Ectodermal cell (in vitro differentiated cells): ENCODE results near the gene H2AZ2.
"Not testable (repeated sequence)": the region's sequence is repeated elsewhere in the genome, so short reads cannot be mapped to it uniquely, and the experiment has no call there.

Source experiments
- H3K27ac ChIP-seq: 2 replicates; pipeline ENCODE4 v1.7.0; 2013; ENCODE audit warnings: mild to moderate bottlenecking, low read depth, low read length; ENCODE audit not compliant: insufficient read depth, poor library complexity, severe bottlenecking
- H3K27me3 ChIP-seq: 2 replicates; pipeline ENCODE4 v1.7.0; 2013; ENCODE audit warnings: mild to moderate bottlenecking, low read length; ENCODE audit not compliant: insufficient read depth, control insufficient read depth, poor library complexity, severe bottlenecking
- H3K36me3 ChIP-seq: one replicate; pipeline ENCODE4 v1.7.0; 2013; ENCODE audit warnings: low read length; ENCODE audit not compliant: control insufficient read depth, insufficient read depth
- H3K4me1 ChIP-seq: one replicate; pipeline ENCODE4 v1.7.0; 2013; ENCODE audit warnings: low read length; ENCODE audit not compliant: control insufficient read depth, insufficient read depth
- H3K4me3 ChIP-seq: 2 replicates; pipeline ENCODE4 v1.7.0; 2013; ENCODE audit warnings: low read depth, low read length, control low read depth; ENCODE audit not compliant: insufficient read depth
- H3K9me3 ChIP-seq: 2 replicates; pipeline ENCODE4 v1.7.0; 2013; ENCODE audit warnings: mild to moderate bottlenecking, low read length, moderate library complexity; ENCODE audit not compliant: control insufficient read depth
- WGBS, 2 experiments: methylation state at CpG; one replicate each; pipeline ENCODE4 v1.1.7; 2013; ENCODE audit warnings: missing lambda C conversion rate in 2 of 2; 5-methylcytosine and 5-hydroxymethylcytosine counted together

Gene H2AZ2

GRCh38 chr7:44819292-44819691, 28.6 kb downstream of the H2AZ2 start:
- no peaks in the 10 kb centered on the region for H3K36me3 ChIP-seq
- H3K27me3 ChIP-seq, result no peaks in the 10 kb centered on the region
- no peak overlapping the region for H3K27ac ChIP-seq
- no peaks in the 10 kb centered on the region for H3K9me3 ChIP-seq
- 82 to 88% methylated on average over 2 of the region's 2 CpGs for WGBS, 2 experiments
- no peaks in the 10 kb centered on the region for H3K4me1 ChIP-seq
- H3K4me3 ChIP-seq, result no peak overlapping the region

DNA sequence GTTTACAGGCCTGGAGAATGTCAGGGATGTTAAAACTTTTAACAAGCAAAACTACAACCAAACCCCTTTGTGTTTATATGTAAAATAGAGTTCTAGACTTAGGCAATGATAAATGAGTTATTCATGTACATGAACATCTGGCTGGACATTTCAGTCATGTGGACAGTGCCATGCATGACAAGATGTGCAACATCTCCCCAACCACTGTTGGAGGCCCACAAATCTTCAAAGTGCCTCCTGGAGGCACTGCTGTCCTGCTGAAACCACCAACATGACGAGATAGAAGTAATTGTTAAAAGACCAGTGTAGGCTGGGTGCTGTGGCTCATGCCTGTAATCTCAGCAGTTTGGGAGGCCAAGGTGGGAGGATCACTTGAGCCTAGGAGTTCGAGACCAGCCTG, 33.0 kb downstream of the H2AZ2 start:
- no peaks in the 10 kb centered on the region for H3K9me3 ChIP-seq
- H3K27me3 ChIP-seq, result no peaks in the 10 kb centered on the region
- WGBS, 2 experiments, result 92 to 95% methylated on average over 2 of the region's 2 CpGs
- no peaks in the 10 kb centered on the region for H3K4me1 ChIP-seq
- no peaks in the 10 kb centered on the region for H3K36me3 ChIP-seq
- H3K4me3 ChIP-seq, result no peak overlapping the region
- no peak overlapping the region for H3K27ac ChIP-seq

DNA sequence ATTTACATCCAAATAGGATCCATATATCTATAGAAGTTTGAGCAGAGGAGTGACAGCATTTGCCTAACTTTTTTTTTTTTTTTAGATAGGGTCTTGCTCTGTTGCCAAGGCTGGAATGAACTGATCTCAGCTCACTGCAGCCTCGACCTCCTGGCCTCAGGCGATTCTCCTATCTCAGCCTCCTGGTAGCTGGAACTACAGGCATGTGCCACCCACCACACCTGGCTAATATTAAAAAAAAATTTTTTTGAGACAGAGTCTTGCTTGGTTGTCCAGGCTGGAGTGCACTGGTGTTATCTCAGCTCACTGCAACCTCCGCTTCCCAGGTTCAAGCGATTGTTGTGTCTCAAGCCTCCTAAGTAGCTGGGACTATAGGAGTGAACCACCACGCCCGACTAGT, 36.3 kb downstream of the H2AZ2 start:
- Histone ChIP-seq H3K4me3 (no peak overlapping the region), H3K27me3 (no peaks in the 10 kb centered on the region), H3K9me3 (no peaks in the 10 kb centered on the region), H3K36me3 (no peaks in the 10 kb centered on the region), H3K27ac (no peak overlapping the region), H3K4me1 (no peaks in the 10 kb centered on the region)
- WGBS, 2 experiments, result 91 to 95% methylated on average over 6 of the region's 6 CpGs

DNA sequence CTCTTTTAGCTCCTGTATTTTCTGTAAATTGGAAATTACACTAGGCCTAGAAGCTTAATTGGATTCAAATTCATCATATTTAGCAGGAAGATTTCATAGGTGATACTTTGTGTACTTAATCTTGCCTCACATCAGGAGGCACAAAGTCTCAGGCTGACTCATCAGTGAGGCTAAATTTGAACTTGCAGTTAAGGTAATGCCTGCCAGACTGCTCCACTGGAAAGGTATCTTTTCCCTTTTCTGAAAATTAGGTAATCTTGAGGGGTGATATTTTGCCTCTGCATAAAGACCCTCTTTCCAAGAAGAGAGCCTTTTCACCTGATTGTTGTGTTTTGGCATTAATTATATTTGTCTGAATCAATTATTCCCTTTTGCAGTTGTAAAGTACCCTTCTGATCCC, 36.8 kb downstream of the H2AZ2 start:
- Histone ChIP-seq H3K9me3 (no peaks in the 10 kb centered on the region), H3K4me1 (no peaks in the 10 kb centered on the region)

DNA sequence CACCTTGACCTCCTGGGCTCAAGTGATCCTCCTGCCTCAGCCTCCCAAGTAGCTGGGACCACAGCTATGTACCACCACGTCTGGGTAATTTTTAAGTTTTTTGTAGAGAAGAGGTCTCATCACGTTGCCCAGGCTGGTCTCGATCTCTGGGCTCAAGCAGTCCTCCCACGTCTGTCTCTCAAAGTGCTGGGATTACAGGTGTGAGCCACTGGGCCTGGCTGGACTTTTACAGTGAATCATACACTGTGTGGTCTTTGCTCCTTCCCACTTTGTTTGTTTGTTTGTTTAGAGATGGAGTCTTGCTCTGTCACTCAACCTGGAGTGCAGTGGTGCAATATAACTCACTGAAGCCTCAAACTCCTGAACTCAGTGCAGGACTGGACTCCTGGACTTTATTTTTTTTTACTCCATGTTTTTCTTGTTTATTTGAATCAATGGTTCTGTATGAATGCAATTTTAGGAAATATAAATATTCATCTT, 38.9 kb downstream of the H2AZ2 start:
- no peak overlapping the region for H3K27ac ChIP-seq
- no peaks in the 10 kb centered on the region for H3K4me1 ChIP-seq
- no peak overlapping the region for H3K4me3 ChIP-seq
- WGBS, 2 experiments, result 90 to 93% methylated on average over 4 of the region's 4 CpGs
- H3K36me3 ChIP-seq, result no peaks in the 10 kb centered on the region
- H3K27me3 ChIP-seq, result no peaks in the 10 kb centered on the region
- no peaks in the 10 kb centered on the region for H3K9me3 ChIP-seq

More for the DNA sequence above, 36.8 kb downstream of the H2AZ2 start:
- Histone ChIP-seq H3K4me3 (no peak overlapping the region), H3K36me3 (no peaks in the 10 kb centered on the region), H3K27me3 (no peaks in the 10 kb centered on the region), H3K27ac (no peak overlapping the region)

- WGBS, 2 experiments, result 91 to 92% methylated on average over 5 of the region's 5 CpGs
- H3K9me3 ChIP-seq, result no peaks in the 10 kb centered on the region
- no peaks in the 10 kb centered on the region for H3K4me1 ChIP-seq
- no peak overlapping the region for H3K4me3 ChIP-seq
- no peaks in the 10 kb centered on the region for H3K27me3 ChIP-seq
- H3K27ac ChIP-seq, result no peak overlapping the region
- H3K36me3 ChIP-seq, result peaks cover 18% of the 10 kb centered on the region
Observed at GRCh38 chr7:44805950-44806349, 41.9 kb downstream of the H2AZ2 start.

DNA sequence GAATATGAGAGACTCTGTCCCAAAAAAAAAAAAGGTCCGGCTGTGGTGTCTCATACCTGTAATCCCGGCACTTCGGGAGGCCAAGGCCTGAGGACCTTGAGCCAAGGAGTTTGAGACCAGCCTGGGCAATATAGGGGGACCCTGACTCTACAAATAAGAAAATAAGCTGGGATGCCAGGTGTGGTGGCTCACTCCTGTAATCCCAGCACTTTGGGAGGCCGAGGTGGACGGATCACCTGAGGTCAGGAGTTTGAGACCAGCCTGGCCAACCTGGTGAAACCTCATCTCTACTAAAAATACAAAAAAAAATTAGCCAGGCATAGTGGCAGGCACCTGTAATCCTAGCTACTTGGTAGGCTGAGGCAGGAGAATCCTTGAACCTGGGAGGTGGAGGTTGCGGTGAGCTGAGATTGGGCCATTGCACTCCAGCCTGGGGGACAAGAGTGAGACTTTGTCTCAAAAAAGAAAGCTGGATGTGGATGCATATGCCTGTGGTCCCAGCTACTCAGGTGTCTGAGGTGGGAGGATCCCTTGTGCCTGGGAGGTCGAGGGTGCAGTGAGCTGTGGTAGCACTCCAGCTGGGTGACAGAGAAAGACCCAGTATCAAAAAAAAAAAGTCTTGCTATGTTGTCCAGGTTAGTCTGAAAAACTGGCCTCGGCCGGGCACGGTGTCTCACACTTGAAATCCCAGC, 43.9 kb downstream of the H2AZ2 start:
- 94 to 95% methylated on average over 10 of the region's 10 CpGs for WGBS, 2 experiments
- H3K27me3 ChIP-seq, H3K27ac ChIP-seq, H3K4me3 ChIP-seq, H3K9me3 ChIP-seq, H3K4me1 ChIP-seq: not testable (repeated sequence)
- H3K36me3 ChIP-seq, result peaks cover 33% of the 10 kb centered on the region

- Histone ChIP-seq H3K36me3 (peaks cover 33% of the 10 kb centered on the region), H3K4me1 (peaks cover 4% of the 10 kb centered on the region), H3K27ac (no peak overlapping the region), H3K4me3 (no peak overlapping the region), H3K9me3 (no peaks in the 10 kb centered on the region), H3K27me3 (no peaks in the 10 kb centered on the region)
- WGBS, 2 experiments, result 96 to 97% methylated on average over 5 of the region's 5 CpGs
Observed at GRCh38 chr7:44802418-44803025, 45.4 kb downstream of the H2AZ2 start.

GRCh38 chr7:44801890-44802289, 46.0 kb downstream of the H2AZ2 start:
- Histone ChIP-seq H3K27ac (no peak overlapping the region), H3K4me3 (no peak overlapping the region), H3K9me3 (no peaks in the 10 kb centered on the region), H3K36me3 (peaks cover 33% of the 10 kb centered on the region), H3K27me3 (no peaks in the 10 kb centered on the region), H3K4me1 (peaks cover 4% of the 10 kb centered on the region)
- 95 to 96% methylated on average over 5 of the region's 5 CpGs for WGBS, 2 experiments

DNA sequence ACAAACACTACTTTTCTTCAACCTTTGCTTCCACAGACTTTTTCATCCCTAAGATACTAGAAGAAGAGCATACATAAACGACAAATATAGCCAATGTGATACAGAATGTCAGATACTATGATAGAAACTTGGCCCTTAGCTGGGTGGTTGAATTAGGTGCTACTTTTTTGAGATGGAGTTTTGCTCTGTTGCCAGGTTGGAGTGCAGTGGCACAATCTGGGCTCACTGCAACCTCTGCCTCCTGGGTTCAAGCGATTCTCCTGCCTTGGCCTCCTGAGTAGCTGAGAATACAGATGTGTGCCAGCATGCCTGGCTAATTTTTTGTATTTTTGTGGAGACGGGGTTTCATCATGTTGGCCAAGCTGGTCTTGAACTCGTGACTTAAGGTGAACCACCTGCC, 47.9 kb downstream of the H2AZ2 start:
- Histone ChIP-seq H3K36me3 (peaks cover 33% of the 10 kb centered on the region), H3K27me3 (no peaks in the 10 kb centered on the region), H3K4me3 (no peak overlapping the region), H3K9me3 (no peaks in the 10 kb centered on the region), H3K27ac (no peak overlapping the region), H3K4me1 (peaks cover 4% of the 10 kb centered on the region)
- WGBS, 2 experiments, result 72 to 95% methylated on average over 3 to 4 of the region's 4 CpGs
